MM.1S (cell line): Measurements from ENCODE around the gene FRY.

Experiments
- CTCF ChIP-seq: fragments of 300-600 bp; sonication (generic); IDR thresholded peaks from 2 replicates; pipeline ENCODE4 v1.5.1; 2016; ENCODE audit warnings: antibody characterized with exemption, low read length, mixed read lengths
- EZH2 ChIP-seq: fragments of 300-600 bp; sonication (generic); optimal IDR thresholded peaks from 2 replicates; pipeline ENCODE3; 2017; ENCODE audit warnings: low read depth, mild to moderate bottlenecking, antibody characterized with exemption, low read length, mixed read lengths

- TF ChIP-seq EZH2, result no peak
- TF ChIP-seq CTCF, result no peak
Measured at GRCh38 chr13:32187651-32188050, 156.1 kb downstream of the FRY start.
